HCT116 (cell line): ENCODE results near the gene DBN1. TPM values are rescaled to one million over a fixed set of nuclear protein-coding genes. Genes with fewer than 3 reads are reported as not detected.

Experiments used
- ATAC-seq: fragments of 200-7000 bp; cut with Tn5 transposase; 2 replicates; pipeline ENCODE4 v1.9.1; 2020; ENCODE audit warnings: mild to moderate bottlenecking, moderate library complexity
- BruUV-seq: library from RNA; stranded (reverse); fragments of 400-500 nt; replicated peaks from 2 replicates; lab custom pipeline; 2021; lab: Mats Ljungman, UMichigan
- CTCF ChIA-PET: fragments of 300-600 bp; sonication (Branson Sonifier 250); formaldehyde crosslinking; loops from one replicate; lab custom pipeline; 2021; ENCODE audit warnings: antibody characterized with exemption; lab: Charles Lee
- POLR2A ChIA-PET: fragments of 300-600, 350-600 bp; sonication (Branson Sonifier 250); formaldehyde crosslinking; loops from one replicate; lab custom pipeline; 2021; ENCODE audit warnings: antibody characterized with exemption; lab: Charles Lee
- RAD21 ChIA-PET, 2 experiments: fragments of 300-600 bp; sonication (Branson Sonifier 250); formaldehyde crosslinking; loops; one replicate each; lab custom pipeline; 2023; ENCODE audit warnings: low total read pairs in 2 of 2; ENCODE audit not compliant: uncharacterized antibody in 2 of 2, unreplicated experiment in 2 of 2, low non-redundant PET in 1 of 2; lab: Charles Lee
- DNase-seq: peaks from one replicate; pipeline ENCODE4 v3.0.0-alpha.2; 2010; ENCODE audit warnings: low read depth, low spot score
- H2AFZ ChIP-seq: fragments of 200-600 bp; shearing (Covaris generic), sonication (generic); 2 replicates; pipeline ENCODE4 v1.6.1; 2017; ENCODE audit warnings: low read depth, mixed run types, mixed read lengths, antibody characterized with exemption, low read length; ENCODE audit not compliant: poor library complexity, severe bottlenecking
- H3K27ac ChIP-seq: 2 replicates; pipeline ENCODE4 v1.5.1; 2012; ENCODE audit warnings: low read depth, low read length
- H3K27me3 ChIP-seq: fragments of 200-600 bp; sonication (generic); 2 replicates; pipeline ENCODE4 v1.6.1; 2016; ENCODE audit warnings: mixed run types, low read length, mixed read lengths; ENCODE audit not compliant: insufficient read depth
- H3K36me3 ChIP-seq, 2 experiments: fragments of 200-500 bp in 1 of 2; fragments of 200-600 bp in 1 of 2; sonication (Bioruptor generic) in 1 of 2; sonication (generic) in 1 of 2; 2 replicates each; pipeline versions ENCODE4 v1.5.1 to v1.6.1; 2014 to 2016; ENCODE audit warnings: low read length in 2 of 2, inconsistent platforms in 1 of 2, mixed read lengths in 1 of 2, mixed run types in 1 of 2; ENCODE audit not compliant: insufficient read depth in 2 of 2, control insufficient read depth in 1 of 2
- H3K4me1 ChIP-seq, 2 experiments: fragments of 200-600 bp in 1 of 2; sonication (generic) in 1 of 2; 2 replicates each; pipeline versions ENCODE4 v1.5.1 to v1.6.1; 2012 to 2017; ENCODE audit warnings: low read length in 2 of 2, inconsistent platforms in 1 of 2, mild to moderate bottlenecking in 1 of 2, mixed read lengths in 1 of 2, mixed run types in 1 of 2, moderate library complexity in 1 of 2; ENCODE audit not compliant: insufficient read depth in 2 of 2, control insufficient read depth in 1 of 2
- H3K4me2 ChIP-seq: fragments of 200-600 bp; sonication (generic); 2 replicates; pipeline ENCODE4 v1.6.1; 2017; ENCODE audit warnings: mixed run types, low read length, mixed read lengths
- H3K4me3 ChIP-seq, 2 experiments: fragments of 200-600 bp in 1 of 2; sonication (generic) in 1 of 2; replicated peaks in 1 of 2; 2 replicates each; pipeline ENCODE4 v1.5.1; 2011 to 2016; ENCODE audit warnings: low read length in 2 of 2, control low read depth in 1 of 2, low read depth in 1 of 2, mild to moderate bottlenecking in 1 of 2, mixed read lengths in 1 of 2, mixed run types in 1 of 2
- H3K79me2 ChIP-seq: fragments of 200-600 bp; sonication (generic); 2 replicates; pipeline ENCODE4 v1.6.1; 2017; ENCODE audit warnings: mild to moderate bottlenecking, mixed run types, low read length, moderate library complexity, mixed read lengths; ENCODE audit not compliant: insufficient read depth
- H3K9ac ChIP-seq: fragments of 200-600 bp; sonication (generic); 2 replicates; pipeline ENCODE4 v1.6.1; 2016; ENCODE audit warnings: low read length, mixed read lengths
- H3K9me2 ChIP-seq: fragments of 200-600 bp; sonication (generic), shearing (Covaris generic); 2 replicates; pipeline ENCODE4 v1.6.1; 2017; ENCODE audit warnings: mixed run types, mild to moderate bottlenecking, moderate library complexity; ENCODE audit not compliant: insufficient read depth
- H3K9me3 ChIP-seq, 2 experiments: fragments of 200-500 bp in 1 of 2; fragments of 200-600 bp in 1 of 2; sonication (Bioruptor generic) in 1 of 2; sonication (generic) in 1 of 2; 2 replicates each; pipeline ENCODE4 v1.6.1; 2014 to 2017; ENCODE audit warnings: low read length in 2 of 2, mixed read lengths in 2 of 2, inconsistent platforms in 1 of 2, low read depth in 1 of 2, mild to moderate bottlenecking in 1 of 2, mixed run types in 1 of 2, moderate library complexity in 1 of 2; ENCODE audit not compliant: control insufficient read depth in 1 of 2, insufficient read depth in 1 of 2
- H4K20me1 ChIP-seq: fragments of 200-600 bp; sonication (generic), shearing (Covaris generic); 2 replicates; pipeline ENCODE4 v1.6.1; 2017; ENCODE audit warnings: mixed run types, mild to moderate bottlenecking, moderate library complexity; ENCODE audit not compliant: insufficient read depth
- ATF3 ChIP-seq: IDR thresholded peaks from 2 replicates; pipeline ENCODE4 v1.6.1; 2012
- CEBPB ChIP-seq: IDR thresholded peaks from 2 replicates; pipeline ENCODE4 v1.6.1; 2012; ENCODE audit warnings: low read depth
- EGR1 ChIP-seq: IDR thresholded peaks from 2 replicates; pipeline ENCODE4 v1.6.1; 2012; ENCODE audit warnings: low read depth
- EZH2phosphoT487 ChIP-seq: fragments of 200-600 bp; IDR thresholded peaks from 2 replicates; pipeline ENCODE4 v1.6.1; 2018; ENCODE audit warnings: antibody characterized with exemption, borderline replicate concordance
- FOSL1 ChIP-seq: IDR thresholded peaks from 2 replicates; pipeline ENCODE4 v1.6.1; 2012; ENCODE audit warnings: low read depth
- JUND ChIP-seq: IDR thresholded peaks from 2 replicates; pipeline ENCODE4 v1.6.1; 2012
- POLR2AphosphoS5 ChIP-seq: IDR thresholded peaks from 2 replicates; pipeline ENCODE4 v1.6.1; 2011; ENCODE audit warnings: mild to moderate bottlenecking, low read depth, low read length, moderate library complexity
- REST ChIP-seq: IDR thresholded peaks from 2 replicates; pipeline ENCODE4 v1.6.1; 2012; ENCODE audit warnings: low read depth
- SP1 ChIP-seq: IDR thresholded peaks from 2 replicates; pipeline ENCODE4 v1.6.1; 2012; ENCODE audit warnings: low read depth
- ZFX ChIP-seq: fragments of 450-650 bp; IDR thresholded peaks from 2 replicates; pipeline ENCODE4 v1.6.1; 2017
- ZNF274 ChIP-seq: fragments of 200-500 bp; sonication (Bioruptor generic); IDR thresholded peaks from 2 replicates; pipeline ENCODE4 v1.6.1; 2014; ENCODE audit warnings: mild to moderate bottlenecking, low read depth, low read length, inconsistent platforms
- intact Hi-C: fragments of 100-400 bp; cut with micrococcal nuclease; formaldehyde crosslinking; loops from 2 replicates; pipeline ENCODE4 v1.10.0; 2022
- total RNA-seq: library from RNA; stranded (reverse); gene quantifications from one replicate; pipeline ENCODE4 v1.2.1, GENCODE V29; 2021; ENCODE audit not compliant: unreplicated experiment

The DBN1 gene
- total RNA-seq, 1 experiment from 2014 or later, result 144 TPM

GRCh38 chr5:177446200-177447065, 27.0 kb downstream of the DBN1 start, which contains the start of gene PRR7:
Gene PRR7, plus strand, starts transcription at chr5:177446814. Its CDS starts 8,254 bp downstream, at chr5:177455068.
- Histone ChIP-seq H3K9ac (peak within 1 kb of the TSS; percentile 99), H2AFZ (no peak within 1 kb of the TSS), H3K27ac (peak within 1 kb of the TSS; percentile 95), H3K4me1 (peaks cover 9 to 56% of the 10 kb centered on the region in 2 experiments), H3K4me3 (peak within 1 kb of the TSS; percentile 55 to 86), H3K79me2 (peaks cover 71% of the 10 kb centered on the region), H3K36me3 (peaks cover 0 to 17% of the 10 kb centered on the region in 2 experiments; a peak in 2 of 4 replicates), H3K9me3 (no peaks in the 10 kb centered on the region), H3K9me2 (no peaks in the 10 kb centered on the region), H4K20me1 (peaks cover 3% of the 10 kb centered on the region; the same call in 1 of the 2 replicates), H3K27me3 (no peaks in the 10 kb centered on the region), H3K4me2 (peak within 1 kb of the TSS; percentile 99)
- TF ChIP-seq POLR2AphosphoS5 (peak; percentile 59), ATF3 (no peak), ZFX (peak; percentile 50; the same call in 1 of the 2 replicates), ZNF274 (no peak), EZH2phosphoT487 (no peak), EGR1 (no peak), FOSL1 (no peak), CEBPB (no peak), REST (no peak), JUND (no peak), SP1 (no peak)
- CTCF ChIA-PET, result interaction anchor here (1.0 to 6.3 kb wide), 6 partner anchors 8 to 56 kb away, joined by 3 to 53 read pairs (median 6); partner anchors contain the start of genes GRK6 and PDLIM7
- POLR2A ChIA-PET, result interaction anchor here (0.9 to 2.4 kb wide), 6 partner anchors 9 to 94 kb away, joined by 3 to 10 read pairs (median 5); partner anchors contain the start of genes GRK6, LMAN2 and PDLIM7
- DNase-seq, result no peak
- no TSS peak for BruUV-seq
- RAD21 ChIA-PET, result interaction anchor here in 1 of 2 experiments (1.0 to 1.5 kb wide), 2 partner anchors 41 to 56 kb away, joined by 3 to 5 read pairs; no protein-coding TSS in a partner anchor
- intact Hi-C loops, result no loop called here
- peak; percentile 44 for ATAC-seq
